NCI-H510A (cell line): ENCODE data around the gene NXF1.
"Not testable (repeated sequence)": the region's sequence is repeated elsewhere in the genome, so short reads cannot be mapped to it uniquely, and the experiment has no call there.

ENCODE experiments used
- DNase-seq: peaks from one replicate; lab custom pipeline; 2025; lab: John Stamatoyannopoulos, UW

NXF1 gene

GRCh38 chr11:62805076-62805892, at the start of gene NXF1:
NXF1 (minus strand) TSS chr11:62805440; CDS start chr11:62805356, 84 bp downstream.
- DNase-seq: peak; percentile 90

DNA sequence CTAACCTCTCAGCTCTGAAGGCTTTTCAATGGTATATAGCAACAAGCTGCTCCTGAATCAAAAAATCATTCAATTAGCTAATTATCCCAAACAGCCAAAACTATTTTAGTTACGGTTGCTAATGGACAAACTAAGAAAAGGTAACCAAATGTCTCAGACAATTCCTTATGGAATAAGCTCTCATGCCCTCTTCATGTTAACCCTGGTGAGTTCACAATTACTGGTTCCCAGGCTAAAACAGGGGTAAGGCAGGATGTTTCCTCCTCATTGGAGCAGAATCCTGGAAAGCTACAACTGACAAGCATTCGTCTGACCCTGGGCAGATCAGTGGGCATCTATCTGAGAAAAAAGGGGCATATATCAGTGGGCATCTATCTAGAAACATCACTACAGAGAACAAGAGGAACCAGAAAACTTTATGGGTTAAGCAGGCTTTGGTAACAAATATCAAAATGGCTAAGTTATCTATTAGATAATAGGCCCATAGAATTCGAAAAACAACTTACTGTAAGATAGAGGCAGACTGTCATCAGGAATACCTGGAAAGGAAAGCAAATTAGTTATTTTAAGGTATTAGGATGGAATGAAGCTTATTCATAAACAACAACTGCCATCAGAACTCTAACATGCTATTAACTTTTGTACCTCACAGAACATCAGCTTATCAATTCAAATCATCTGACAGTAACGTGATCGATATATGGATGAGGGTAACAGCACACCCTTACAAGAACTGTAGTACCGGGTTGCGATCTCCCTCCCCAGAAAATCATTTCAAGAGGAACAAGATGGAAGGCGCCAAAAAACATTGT, 49.0 kb upstream of the NXF1 start:
- DNase-seq: no peak

- DNase-seq: no peak
Measured at GRCh38 chr11:62853279-62853965, 48.2 kb upstream of the NXF1 start.

GRCh38 chr11:62852523-62853188, 47.4 kb upstream of the NXF1 start:
- DNase-seq: no peak

DNA sequence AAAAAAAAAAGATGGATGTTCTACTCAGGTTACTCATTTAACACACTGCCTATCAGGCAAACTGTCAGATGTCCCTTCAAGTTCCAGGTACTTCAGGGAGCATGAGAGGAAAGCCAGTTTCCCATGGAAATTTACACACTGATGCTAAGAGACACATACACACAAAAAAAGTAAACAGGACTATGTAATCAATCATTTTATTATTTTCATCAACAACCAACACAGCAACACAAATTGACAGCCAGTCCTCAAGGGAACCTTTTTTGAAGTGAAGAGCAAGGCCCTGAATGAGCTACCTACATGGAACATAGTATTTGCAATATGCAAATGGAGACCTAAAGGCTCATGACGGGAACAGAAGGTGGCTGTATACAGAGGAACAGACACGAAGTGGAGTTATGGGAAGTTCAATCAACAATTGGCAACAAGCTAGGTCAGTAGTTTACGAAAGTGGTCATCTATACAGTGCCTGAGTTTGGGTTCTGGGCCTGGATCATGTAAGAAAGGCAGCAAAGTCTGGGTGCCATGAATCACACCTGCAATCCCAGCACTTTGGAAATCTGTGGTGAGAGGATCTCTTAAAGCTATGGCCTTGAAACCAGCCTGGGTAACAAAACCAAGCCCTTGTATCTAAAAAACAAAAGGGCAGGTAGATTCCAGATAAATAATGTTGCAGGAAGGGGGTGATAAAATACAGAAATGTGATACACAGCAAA, 46.7 kb upstream of the NXF1 start:
- DNase-seq: no peak

- no peak for DNase-seq
Measured at GRCh38 chr11:62850911-62851806, 45.9 kb upstream of the NXF1 start.

DNA sequence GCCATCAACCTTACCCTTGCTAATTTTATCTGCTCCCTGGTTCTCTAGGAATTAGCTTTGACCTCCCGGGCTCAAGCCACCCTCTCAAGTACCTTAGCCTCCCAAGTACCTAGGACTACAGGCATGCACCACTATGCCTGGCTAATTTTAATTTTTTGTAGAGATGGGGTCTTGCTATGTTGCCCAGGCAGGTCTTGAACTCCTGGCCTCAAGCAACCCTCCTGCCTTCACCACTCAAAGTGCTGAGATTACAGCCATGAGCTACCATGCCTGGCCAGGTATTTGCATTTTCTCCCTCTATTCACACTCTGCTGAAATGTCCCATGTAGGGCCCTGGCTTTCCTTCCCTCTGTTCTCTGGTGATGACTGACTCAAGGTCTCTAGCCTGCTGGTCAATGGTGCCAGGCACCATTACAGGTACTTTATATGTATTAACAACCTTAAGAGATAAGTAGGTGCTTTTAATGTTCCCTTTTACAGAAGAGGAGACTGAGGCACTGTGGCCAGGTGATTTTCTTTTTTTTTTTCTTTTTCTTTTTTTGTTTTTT, 42.6 kb upstream of the NXF1 start:
- no peak for DNase-seq

DNA sequence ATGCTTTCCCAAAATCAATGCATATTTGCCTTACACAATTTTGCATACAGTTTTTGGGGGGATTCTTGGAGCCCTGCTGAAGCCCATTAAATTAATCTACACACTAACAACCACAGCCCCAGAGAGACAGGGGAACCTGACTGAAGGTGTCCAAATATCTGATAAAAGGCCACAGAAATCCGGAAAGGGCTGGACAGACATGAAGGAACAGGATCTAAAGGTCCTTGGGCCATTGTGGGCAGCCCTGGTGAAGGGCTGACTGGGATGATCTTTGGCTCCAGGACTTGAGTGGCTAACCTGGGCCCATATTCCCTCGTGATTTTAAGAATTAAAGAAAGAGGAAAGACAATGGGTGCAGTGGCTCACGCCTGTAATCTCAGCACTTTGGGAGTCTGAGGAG, 40.9 kb upstream of the NXF1 start:
- DNase-seq: no peak

DNA sequence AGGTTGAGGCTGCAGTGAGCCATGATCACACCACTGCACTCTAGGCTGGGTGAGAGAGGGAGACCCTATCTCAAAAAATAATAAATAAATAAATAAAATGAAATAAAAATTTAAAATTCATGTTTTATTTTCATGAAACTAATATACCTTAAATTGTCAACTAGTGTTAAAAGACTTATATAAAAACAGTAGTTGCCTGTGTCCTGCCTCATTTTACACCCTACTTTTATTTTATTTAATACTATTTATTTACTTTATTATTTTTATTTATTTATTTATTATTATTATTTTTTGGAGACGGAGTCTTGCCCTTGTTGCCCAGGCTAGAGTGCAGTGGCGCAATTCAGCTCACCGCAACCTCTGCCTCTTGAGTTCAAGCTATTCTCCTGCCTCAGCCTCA, 38.9 kb upstream of the NXF1 start:
- DNase-seq: no peak

- no peak for DNase-seq
Measured at GRCh38 chr11:62843466-62843865, 38.2 kb upstream of the NXF1 start.

DNA sequence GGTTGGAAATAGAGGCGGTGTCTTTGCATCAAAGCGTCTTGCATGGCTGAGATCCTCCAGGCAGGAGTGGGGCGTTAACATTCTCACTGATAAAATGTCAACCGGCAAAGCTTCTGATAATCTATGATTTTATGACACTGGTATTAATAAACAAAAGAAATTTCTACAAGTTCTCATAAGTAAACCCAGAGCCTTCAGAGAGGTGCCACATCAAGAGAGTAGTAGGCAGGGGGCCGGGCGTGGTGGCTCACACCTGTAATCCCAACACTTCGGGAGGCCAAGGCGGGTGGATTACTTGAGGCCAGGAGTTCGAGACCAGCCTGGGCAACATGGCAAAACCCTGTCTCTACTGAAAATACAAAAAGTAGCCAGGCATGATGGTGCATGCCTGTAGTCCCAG, 37.7 kb upstream of the NXF1 start:
- not testable (repeated sequence) for DNase-seq

GRCh38 chr11:62842171-62842741, 37.0 kb upstream of the NXF1 start:
- no peak for DNase-seq

DNA sequence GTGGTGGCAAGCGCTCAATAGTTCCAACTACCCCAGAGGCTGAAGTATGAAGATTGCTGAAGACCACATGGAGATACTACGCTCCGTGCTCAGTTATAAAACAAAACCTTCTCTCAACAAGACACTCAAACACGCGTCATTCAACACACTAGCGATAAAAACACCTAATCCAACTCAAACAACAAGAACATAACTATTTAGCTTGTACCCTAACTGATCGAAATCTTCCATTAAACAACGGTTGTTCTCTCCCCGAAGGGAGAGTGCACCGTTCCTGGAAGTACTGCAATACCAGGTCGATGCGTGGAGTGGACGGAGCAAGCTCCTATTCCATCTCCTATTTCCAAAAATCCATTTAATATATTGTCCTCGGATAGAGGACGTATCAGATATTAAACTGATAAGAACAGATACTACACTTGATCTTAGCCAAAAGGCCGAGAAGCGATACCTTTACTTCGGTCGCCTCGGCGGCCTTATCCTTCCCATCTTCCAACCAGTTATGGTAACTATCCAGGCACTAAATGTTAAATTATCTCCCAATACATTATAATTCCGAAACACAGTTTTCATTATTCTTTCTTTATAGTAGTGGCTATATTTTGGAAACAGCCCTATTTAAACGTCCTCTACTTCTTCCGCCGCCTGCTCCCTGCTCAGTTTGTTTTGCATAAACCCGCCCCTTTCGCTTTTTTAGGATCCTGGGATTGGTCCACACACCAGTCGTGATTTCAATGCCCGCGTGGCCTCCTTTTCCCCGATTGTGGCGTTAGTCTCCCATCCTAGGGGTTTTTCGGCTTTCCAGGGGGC, 36.3 kb upstream of the NXF1 start:
- DNase-seq: peak; percentile 89

DNA sequence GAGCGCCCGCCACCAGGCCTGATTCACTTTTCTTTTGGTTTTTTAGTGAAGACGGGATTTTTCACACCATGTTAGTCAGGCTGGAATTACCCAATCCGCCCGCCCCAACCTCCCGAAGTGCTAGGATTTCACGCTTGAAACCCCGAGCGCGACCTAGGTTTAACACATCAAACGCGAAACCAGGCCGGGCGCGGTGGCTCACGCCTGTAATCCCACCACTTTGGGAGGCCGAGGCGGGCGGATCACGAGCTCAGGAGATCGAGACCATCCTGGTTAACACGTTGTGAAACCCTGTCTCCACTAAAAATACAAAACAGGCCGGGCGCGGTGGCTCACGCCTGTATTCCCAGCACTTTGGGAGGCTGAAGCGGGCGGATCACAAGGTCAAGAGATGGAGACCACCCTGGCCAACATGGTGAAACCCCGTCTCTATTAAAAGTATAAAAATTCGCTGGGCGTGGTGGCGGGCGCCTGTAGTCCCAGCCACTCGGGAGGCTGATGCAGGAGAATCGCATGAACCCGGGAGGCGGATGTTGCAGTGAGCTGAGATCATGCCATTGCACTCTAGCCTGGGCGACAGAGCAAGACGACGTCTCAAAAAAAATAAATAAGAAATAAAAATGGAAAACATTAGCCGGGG, 35.6 kb upstream of the NXF1 start:
- DNase-seq: not testable (repeated sequence)

- peak; percentile 81 for DNase-seq
Measured at GRCh38 chr11:62839050-62839945, 34.1 kb upstream of the NXF1 start, which contains the start of gene WDR74. WDR74 (minus strand) TSS chr11:62839590; CDS start chr11:62839570, 20 bp downstream.

GRCh38 chr11:62835336-62835735, 30.1 kb upstream of the NXF1 start:
- no peak for DNase-seq
